ENCODE results near the gene CYTH4.

Gene CYTH4

DNA sequence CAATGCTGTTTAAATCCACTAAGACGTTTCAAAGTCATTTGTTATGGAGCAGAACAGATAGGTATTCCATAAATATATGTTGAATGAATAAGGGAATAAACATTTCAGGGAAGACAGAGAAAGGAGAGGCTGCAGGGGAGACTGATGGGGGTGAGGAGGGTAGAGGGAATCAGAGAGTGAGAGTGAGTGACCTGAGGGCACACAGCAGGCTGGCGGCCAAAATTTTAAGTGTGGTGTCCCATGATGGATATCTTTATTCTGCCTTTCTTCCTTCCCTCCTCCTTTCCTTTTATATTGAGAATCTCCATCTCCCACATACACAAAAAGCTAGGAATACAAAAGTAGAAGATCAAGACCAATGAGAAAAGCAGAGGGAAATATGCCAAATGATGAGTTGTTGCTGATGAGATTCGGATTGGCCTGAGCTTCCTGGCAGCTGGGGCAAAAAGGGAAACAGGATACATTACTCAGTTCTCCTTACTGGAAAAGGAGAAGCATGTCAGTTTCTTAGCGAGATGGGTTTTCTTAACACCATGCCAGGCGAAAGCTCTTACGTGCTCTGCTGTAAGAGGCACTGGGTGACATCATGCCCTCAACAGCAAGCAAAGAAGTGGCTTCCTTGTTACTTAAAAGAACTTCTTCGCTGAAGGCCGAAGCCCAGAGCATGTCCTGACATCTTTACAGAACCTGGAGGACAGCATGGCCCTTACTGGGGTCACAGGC is 11.2 kb upstream of the CYTH4 start:
- no peak for DNase-seq

DNA sequence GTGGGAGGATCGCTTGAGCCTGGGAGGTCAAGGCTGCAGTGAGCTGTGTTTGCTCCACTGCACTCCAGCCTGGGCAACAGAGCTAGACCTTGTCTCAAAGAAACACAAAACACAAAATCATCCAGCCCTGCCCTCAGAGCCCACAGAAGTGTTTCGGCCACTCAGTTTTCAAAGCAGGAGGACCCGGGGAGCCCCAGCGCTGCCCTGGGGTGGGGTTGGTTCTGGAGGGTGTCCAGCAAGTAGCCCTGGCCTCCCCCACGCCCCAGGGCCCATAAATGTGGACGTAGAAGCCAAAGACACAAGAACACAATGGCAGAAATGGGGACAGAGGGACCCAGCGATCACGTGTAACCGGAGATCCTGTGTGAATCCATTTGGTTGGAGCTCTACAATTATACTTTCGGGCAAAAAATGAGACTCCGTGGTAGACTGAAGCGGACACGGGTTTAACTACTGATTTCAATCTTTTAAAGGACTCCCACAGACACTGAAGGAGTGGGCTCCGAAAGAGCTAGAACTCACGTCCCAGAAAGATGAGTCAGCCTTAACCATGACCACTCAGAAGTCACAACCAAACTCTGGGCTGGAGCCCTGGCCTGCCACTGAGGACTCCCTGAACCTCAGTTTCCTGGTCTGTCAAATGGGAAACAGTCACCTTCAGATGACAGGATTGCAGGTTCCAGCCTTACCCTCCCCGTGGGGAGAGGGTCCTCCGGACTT is 9.0 kb upstream of the CYTH4 start:
- DNase-seq = peak in 1 of 5 experiments; percentile 49

- no peak for DNase-seq
These were observed 8.5 kb upstream of the CYTH4 start for GRCh38 chr22:37273846-37274225.

- DNase-seq = no peak
These were observed 7.9 kb upstream of the CYTH4 start for GRCh38 chr22:37274380-37274862.

DNA sequence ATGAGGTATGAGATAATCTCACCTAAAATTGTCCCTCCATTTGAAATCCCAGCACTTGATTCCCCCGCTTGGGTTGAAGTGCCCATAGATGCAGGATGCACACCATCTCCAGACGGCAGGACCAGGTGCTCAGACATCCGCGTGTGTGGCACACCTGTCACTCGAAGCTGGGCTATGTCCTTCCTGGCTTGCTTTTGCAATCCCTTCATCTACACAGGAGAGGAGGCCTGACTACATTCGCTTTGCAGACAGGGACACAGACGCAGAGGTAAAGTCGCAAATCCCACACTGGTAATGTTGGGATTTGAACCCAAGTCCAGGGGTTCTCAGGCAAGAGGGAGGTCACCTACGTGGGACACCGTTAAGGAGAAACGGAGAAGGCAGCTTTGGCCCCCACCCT is 7.2 kb upstream of the CYTH4 start:
- DNase-seq = no peak

DNA sequence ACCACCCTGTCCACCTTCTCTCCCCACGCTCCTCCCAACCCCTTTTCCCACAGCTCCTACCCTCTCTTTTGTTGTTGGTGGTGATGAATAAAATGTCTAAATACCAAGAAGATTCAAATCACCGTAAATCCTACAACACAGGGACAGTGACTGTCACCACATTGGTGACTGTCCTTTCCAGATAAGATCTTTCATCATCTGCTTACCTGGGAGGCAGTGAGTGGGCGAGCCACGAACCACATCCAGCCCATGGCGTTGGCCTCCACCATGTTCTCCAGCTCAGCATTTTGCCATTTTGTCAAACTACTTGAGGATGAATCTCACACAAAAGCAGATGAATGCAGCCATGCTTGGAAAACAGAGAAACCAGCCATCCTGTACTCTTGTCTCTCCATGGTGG is 6.7 kb upstream of the CYTH4 start:
- DNase-seq = peak in 1 of 5 experiments; percentile 66

DNA sequence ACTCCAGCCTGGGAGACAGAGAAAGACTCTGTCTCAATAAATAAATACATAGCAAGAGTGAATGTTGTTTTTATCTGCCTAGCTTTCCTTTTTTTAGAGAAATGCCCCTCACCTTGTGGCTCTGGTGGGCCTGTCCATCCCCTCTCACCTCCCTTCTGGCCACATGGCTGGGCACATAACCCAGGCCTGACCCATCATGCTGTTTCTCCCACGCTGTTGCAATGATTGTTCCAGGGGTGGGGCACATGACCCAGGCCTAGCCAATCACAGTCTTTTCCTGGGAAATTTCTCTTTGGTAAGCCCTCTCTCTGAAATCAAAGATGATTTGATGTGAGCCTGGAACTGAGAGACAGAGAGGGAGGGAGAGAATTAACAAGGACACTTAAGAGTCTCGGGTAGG is 5.5 kb upstream of the CYTH4 start:
- no peak for DNase-seq

DNA sequence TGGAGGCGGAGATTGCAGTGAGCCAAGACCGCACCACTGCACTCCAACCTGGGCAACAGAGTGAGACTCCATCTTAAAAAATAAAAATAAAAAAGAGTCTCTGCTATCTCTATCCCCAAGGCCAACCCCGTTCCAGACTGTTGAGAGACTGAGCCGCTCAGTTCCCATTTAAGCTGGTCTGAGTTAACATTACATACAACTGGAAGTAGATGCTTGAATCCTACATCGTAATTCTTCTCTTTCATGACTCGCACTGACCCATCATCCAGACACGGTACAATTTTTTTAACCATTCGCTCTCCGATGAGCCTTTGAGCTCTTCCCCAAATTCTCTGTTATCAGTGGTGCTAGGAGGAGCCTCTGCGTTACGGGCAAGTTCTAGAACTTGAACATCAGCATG is 4.9 kb upstream of the CYTH4 start:
- DNase-seq = no peak

- DNase-seq = no peak
These were observed 4.0 kb upstream of the CYTH4 start for GRCh38 chr22:37278261-37278660.

GRCh38 chr22:37279331-37280181 is 2.8 kb upstream of the CYTH4 start:
- no peak for DNase-seq

DNA sequence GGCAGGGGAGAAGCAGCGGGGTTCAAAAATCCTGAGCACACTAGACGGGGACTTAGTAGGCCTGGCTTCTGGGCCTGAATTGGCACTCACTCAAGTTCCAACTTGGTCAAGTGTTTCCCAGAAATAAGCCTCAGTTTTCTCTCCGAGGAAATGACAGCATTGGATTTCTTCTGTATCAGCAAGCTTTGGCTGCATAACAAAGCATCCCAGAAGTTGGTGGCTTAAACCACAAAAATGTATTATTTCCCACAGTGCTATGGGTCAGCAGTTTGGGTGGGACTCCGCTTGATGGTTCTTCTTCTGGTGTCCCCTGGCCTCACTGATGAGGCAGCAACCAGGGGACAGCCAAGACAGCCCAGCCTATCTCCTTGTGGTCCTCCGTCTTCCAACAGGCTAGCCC is 1.6 kb upstream of the CYTH4 start:
- DNase-seq = no peak

DNA sequence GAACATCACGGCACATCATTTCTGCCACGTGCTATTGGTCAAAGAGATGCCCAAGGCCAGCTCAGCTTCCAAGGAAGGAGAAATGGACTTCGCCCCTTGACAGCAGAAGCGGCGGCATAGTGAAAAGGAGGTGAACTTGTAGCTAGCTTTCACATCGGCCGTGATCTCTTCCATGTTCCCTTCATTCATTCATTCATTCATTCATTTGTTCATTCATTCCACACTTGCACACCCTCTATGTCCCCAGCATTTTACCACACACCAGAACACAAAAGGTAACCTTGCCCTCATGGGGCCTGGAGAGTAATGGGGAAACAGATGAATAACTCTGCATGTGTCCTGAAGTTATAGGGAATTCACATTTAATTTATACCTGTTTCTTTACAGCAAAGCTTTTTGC is 1.1 kb upstream of the CYTH4 start:
- no peak for DNase-seq

DNA sequence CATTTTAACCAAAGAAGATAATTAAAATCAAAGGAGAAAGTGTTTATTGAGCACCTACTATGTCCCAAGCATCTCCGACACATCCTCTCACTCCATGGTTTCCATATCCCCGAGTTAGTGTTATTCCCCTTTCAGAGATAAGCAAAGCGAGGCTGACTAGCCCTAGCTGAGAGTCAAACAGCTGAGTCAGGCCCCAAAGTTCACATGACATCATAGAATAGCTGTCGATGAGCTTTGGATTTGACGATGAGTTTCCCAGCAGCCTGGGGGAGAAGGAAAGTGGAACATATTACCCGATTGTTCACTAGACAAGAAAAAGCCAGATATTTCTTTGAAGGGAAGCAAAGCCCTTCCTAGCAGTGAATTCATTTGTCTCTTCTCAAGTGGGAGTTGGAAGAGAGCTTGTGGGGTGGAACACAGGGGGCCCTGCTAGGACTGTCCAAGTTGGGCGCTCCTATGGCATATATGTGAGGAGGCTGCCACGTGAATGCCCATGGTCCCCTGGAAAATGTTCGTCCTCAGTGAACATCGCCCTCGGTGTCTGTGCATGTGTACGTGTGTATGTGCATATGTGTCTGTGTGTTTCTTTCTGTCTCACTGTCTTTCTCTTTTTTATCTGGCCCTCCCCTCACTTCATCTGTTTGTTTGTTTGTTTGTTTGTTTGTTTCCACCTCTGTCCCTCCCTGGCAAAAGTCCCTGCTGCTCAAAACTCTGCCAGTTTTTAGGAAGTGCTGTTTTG is 493 bp upstream of the CYTH4 start:
- no peak for DNase-seq

GRCh38 chr22:37283393-37283937 is 1.2 kb downstream of the CYTH4 start:
- DNase-seq = peak in 4 of 5 experiments; percentile 26 to 66 (median 46)

GRCh38 chr22:37284126-37284804 is 2.0 kb downstream of the CYTH4 start:
- DNase-seq = no peak

DNA sequence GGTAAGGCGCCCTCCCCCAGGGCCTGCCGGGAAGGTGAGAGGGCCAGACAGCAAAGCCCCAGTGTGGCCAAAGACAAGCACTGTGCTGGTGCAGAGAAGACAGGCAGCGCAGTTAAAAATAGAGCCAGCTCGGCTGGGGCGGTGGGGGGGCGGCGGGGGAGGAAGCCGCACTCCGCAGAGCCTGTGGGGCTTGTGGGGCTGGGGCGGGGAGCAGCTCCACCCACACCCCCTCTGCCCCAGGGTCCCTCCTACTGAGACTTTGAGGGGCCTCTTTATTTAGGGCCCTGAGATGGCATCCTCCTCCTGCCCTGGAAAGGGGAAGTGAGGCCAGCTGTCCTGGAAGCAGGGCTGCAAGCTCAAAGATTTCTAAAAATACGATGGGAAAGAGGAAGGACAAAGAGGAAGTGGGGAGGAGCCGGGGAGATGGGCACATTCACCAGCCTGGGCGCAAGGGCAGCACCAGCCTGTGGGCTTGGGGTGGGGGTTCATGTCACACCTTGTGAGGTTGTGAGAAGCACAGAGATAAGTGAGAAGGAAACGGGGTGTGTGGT is 2.6 kb downstream of the CYTH4 start:
- peak in 3 of 5 experiments; percentile 33 to 71 (median 63) for DNase-seq

DNA sequence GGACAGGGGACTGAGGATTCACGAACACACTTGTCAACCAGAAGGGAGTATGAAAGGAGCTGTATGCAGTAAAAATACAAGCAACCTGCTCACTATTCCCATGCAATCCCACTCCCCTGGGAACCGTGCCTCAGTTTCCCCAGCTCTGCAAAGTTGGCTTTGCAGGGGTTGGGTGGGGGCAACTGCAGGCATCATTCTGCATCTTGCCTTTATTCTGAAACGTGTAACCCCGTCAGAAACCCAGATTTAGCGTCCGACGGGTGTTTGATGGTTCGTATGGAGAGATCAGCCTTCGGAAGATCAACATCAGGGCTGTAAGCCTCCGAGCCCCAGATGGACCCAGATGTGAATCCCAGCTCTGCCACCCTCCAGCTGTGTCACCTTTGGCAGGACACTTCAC is 3.6 kb downstream of the CYTH4 start:
- no peak for DNase-seq

GRCh38 chr22:37287550-37287951 is 5.2 kb downstream of the CYTH4 start:
- no peak for DNase-seq

- DNase-seq = no peak
These were observed 6.2 kb downstream of the CYTH4 start for GRCh38 chr22:37288521-37288920.

- DNase-seq = no peak
These were observed 6.9 kb downstream of the CYTH4 start for GRCh38 chr22:37289156-37289735.

DNA sequence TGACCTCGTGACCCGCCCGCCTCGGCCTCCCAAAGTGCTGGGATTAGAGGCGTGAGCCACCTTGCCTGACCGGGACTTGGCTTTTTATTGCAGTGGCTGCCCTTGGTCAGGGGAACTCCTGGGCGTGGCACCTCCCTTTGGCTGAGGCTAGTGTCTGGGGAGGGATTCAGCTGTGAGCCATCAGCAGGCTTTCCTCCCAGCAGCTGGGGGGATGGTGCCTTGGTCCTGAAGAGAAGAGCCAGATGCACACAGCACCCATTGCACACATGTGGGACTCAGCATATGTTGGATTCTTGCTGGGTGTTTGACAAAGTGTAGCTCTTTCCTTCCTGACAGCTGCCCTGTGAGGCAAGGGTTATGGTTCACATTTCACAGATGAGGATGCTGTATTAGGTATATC is 8.4 kb downstream of the CYTH4 start:
- DNase-seq = no peak

Measured in T-helper 2 cell (primary cell).